Suprapubic skin (tissue), 4 donors: Measurements from ENCODE around the gene RLN3. TPM values are rescaled to one million over a fixed set of nuclear protein-coding genes. Genes with fewer than 3 reads are reported as not detected.
"Not testable (repeated sequence)": the region's sequence is repeated elsewhere in the genome, so short reads cannot be mapped to it uniquely, and the experiment has no call there.

Experiments used
- DNase-seq, 2 donors: peaks; one replicate each; pipeline ENCODE4 v3.0.0-alpha.2; 2019; ENCODE audit warnings: low spot score in 2 of 2
- H3K27ac ChIP-seq: fragments of 200-600 bp; sonication (generic); one replicate; pipeline ENCODE4 v1.5.1; 2019
- H3K27me3 ChIP-seq: fragments of 200-600 bp; sonication (generic); one replicate; pipeline ENCODE4 v1.5.1; 2019
- H3K36me3 ChIP-seq: fragments of 200-600 bp; sonication (generic); one replicate; pipeline ENCODE4 v1.5.1; 2019
- H3K4me1 ChIP-seq: fragments of 200-600 bp; sonication (generic); one replicate; pipeline ENCODE4 v1.5.1; 2019
- H3K4me3 ChIP-seq: fragments of 200-600 bp; sonication (generic); one replicate; pipeline ENCODE4 v1.5.1; 2019; ENCODE audit warnings: mild to moderate bottlenecking
- H3K9me3 ChIP-seq: fragments of 200-600 bp; sonication (generic); one replicate; pipeline ENCODE4 v1.5.1; 2019
- EP300 ChIP-seq: sonication (generic); formaldehyde crosslinking; IDR thresholded peaks from one replicate; pipeline ENCODE4 v1.6.1; 2017; ENCODE audit warnings: antibody characterized with exemption
- POLR2A ChIP-seq, 2 donors: fragments of 450-650 bp; IDR thresholded peaks; one replicate each; pipeline ENCODE4 v1.6.1; 2017; ENCODE audit warnings: antibody characterized with exemption in 2 of 2, mild to moderate bottlenecking in 2 of 2, moderate library complexity in 2 of 2
- POLR2AphosphoS5 ChIP-seq, 3 donors: sonication (generic); formaldehyde crosslinking; IDR thresholded peaks; one replicate each; pipeline ENCODE4 v1.6.1; 2017; ENCODE audit warnings: antibody characterized with exemption in 3 of 3
- WGBS: methylation state at CpG from one replicate; pipeline ENCODE4 v1.1.5; 2018; 5-methylcytosine and 5-hydroxymethylcytosine counted together
- total RNA-seq, 4 donors: library from RNA; depleted of rRNA; stranded (reverse); fragments of >200 nt; gene quantifications; one replicate each; pipeline ENCODE4 v1.1.0, GENCODE V29; 2016
- TF ChIP-seq, protein P1 (sequence below), 2 donors: fragments of 200-600 bp in 1 of 2; fragments of 450-650 bp in 1 of 2; sonication (generic) in 1 of 2; IDR thresholded peaks; one replicate each; pipeline ENCODE4 v1.5.1; 2016 to 2019; ENCODE audit warnings: antibody characterized with exemption in 2 of 2, mild to moderate bottlenecking in 1 of 2, moderate library complexity in 1 of 2

The RLN3 gene
- total RNA-seq, 4 donors from 2014 or later = not detected

DNA sequence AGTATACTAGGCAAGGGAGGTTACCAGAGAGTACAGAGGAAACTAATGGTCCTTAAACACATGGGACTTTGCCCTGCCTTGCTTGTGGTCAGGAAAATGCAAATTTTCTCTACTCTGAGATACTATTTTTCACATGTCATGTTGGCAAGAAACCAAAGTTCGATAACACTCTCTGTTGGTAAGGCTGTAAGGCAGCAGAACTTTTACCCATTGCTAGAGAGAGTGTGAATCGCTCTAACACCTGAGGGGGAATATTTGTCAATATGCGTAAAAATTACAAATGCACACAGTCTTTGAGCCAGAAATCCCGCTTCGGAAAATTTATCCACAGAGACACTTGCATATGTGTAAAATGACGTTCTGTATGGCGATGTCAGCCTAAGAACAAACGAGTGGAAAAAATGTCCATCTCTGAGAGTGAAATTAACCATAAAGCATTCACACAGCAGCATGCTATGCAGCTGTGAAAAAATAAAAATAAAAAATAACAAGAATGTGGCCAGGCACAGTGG, 12.4 kb upstream of the RLN3 start:
- Histone ChIP-seq H3K9me3 (no peaks in the 10 kb centered on the region), H3K4me3 (no peak overlapping the region), H3K4me1 (no peaks in the 10 kb centered on the region), H3K36me3 (no peaks in the 10 kb centered on the region), H3K27me3 (no peaks in the 10 kb centered on the region), H3K27ac (no peak overlapping the region)
- 71% methylated on average over 8 of the region's 8 CpGs for WGBS
- DNase-seq = no peak
- TF ChIP-seq, protein P1, sequence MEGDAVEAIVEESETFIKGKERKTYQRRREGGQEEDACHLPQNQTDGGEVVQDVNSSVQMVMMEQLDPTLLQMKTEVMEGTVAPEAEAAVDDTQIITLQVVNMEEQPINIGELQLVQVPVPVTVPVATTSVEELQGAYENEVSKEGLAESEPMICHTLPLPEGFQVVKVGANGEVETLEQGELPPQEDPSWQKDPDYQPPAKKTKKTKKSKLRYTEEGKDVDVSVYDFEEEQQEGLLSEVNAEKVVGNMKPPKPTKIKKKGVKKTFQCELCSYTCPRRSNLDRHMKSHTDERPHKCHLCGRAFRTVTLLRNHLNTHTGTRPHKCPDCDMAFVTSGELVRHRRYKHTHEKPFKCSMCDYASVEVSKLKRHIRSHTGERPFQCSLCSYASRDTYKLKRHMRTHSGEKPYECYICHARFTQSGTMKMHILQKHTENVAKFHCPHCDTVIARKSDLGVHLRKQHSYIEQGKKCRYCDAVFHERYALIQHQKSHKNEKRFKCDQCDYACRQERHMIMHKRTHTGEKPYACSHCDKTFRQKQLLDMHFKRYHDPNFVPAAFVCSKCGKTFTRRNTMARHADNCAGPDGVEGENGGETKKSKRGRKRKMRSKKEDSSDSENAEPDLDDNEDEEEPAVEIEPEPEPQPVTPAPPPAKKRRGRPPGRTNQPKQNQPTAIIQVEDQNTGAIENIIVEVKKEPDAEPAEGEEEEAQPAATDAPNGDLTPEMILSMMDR (IDR thresholded peaks at IDR 0.05) = no peak
- TF ChIP-seq EP300 = no peak
- no peak for TF ChIP-seq POLR2AphosphoS5 (IDR thresholded peaks at IDR 0.05)
- TF ChIP-seq POLR2A (IDR thresholded peaks at IDR 0.05) = no peak

DNA sequence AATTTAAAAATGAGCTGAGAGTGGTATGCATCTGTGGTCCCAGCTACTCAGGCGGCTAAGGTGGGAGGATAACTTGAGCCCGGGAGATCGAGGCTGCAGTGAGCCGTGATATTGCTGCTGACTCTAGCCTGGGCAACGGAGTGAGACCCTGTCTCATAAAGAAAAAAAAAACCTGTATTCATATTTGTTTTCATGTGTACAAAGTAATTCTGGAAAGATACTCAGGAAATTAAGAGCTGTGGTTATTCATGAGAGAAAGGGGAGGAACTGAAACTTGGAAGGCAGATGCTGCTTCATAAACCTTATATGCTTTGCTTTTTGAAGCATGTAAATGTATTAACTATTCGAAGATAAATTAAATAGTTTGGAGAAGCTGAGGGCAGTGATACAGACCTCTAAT, 8.8 kb upstream of the RLN3 start:
- WGBS = 76% methylated on average over 6 of the region's 6 CpGs
- H3K27ac ChIP-seq = no peak overlapping the region

DNA sequence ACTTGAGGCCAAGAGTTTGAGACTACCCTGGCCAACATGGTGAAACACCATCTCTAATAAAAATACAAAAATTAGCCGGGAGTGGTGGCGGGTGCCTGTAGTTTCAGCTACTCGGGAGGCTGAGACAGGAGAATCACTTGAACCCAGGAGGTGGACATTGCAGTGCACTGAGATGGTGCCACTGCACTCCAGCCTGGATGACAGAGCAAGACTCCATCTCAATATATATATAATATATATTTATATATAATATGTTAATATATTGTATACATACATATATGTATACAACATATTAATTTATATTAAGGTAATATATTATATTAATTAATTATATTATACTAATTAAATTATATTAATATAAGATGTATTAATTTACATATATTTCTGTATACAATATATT, 8.2 kb upstream of the RLN3 start:
- not testable (repeated sequence) for DNase-seq

More for the DNA sequence above, 8.8 kb upstream of the RLN3 start:
- TF ChIP-seq EP300 = no peak
- TF ChIP-seq POLR2A (IDR thresholded peaks at IDR 0.05) = no peak
- TF ChIP-seq, protein P1 (IDR thresholded peaks at IDR 0.05) = no peak
- TF ChIP-seq POLR2AphosphoS5 (IDR thresholded peaks at IDR 0.05) = no peak
- no peak for DNase-seq
- Histone ChIP-seq H3K27me3 (no peaks in the 10 kb centered on the region), H3K4me3 (no peak overlapping the region), H3K4me1 (no peaks in the 10 kb centered on the region), H3K36me3 (no peaks in the 10 kb centered on the region), H3K9me3 (no peaks in the 10 kb centered on the region)

DNA sequence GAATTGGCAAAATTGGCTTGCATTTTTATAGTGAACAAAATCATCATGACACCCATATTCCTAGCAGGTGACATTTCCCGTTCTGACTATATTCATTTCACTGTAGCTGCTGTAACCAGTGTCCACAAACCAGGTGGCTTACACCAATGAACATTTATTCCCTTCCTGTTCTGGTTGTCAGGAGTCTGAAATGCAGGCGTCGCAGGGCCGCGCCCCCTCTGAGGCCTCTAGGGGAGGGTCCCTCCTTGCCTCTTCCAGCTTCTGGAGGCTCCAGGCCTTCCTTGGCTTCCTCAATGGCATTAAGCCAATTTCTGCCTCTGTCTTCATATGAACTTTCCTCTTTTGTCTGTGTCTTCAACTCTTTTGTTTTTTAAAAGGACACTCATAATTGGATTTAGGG, 6.5 kb upstream of the RLN3 start:
- WGBS = 72% methylated on average over 5 of the region's 5 CpGs
- no peak for DNase-seq

More for the DNA sequence above, 8.2 kb upstream of the RLN3 start:
- not testable (repeated sequence) for H3K27me3 ChIP-seq, H3K4me3 ChIP-seq, H3K27ac ChIP-seq, H3K36me3 ChIP-seq, H3K9me3 ChIP-seq, H3K4me1 ChIP-seq
- WGBS = 89% methylated on average over 3 of the region's 3 CpGs

DNA sequence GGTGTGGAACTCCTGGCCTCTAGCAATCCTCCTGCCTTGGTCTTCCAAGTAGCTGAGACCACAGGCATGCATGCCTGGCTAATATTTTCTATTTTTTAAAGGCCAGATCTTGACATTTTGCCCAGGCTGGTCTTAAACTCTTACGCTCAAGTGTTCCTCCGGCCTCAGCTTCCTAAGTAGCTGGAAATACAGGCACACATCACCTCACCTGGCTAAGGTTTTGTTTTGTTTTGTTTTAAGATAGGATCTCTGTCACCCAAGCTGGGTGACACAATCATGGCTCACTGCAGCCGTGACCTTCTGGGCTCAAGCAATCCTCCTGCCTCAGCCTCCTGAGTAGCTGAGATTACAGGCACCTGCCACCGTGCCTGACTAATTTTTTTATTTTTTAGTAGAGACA, 5.5 kb upstream of the RLN3 start:
- H3K27ac ChIP-seq = no peak overlapping the region
- 70% methylated on average over 4 of the region's 4 CpGs for WGBS

More for the DNA sequence above, 6.5 kb upstream of the RLN3 start:
- Histone ChIP-seq H3K4me3 (no peak overlapping the region), H3K36me3 (no peaks in the 10 kb centered on the region), H3K27me3 (no peaks in the 10 kb centered on the region), H3K9me3 (no peaks in the 10 kb centered on the region), H3K4me1 (no peaks in the 10 kb centered on the region), H3K27ac (no peak overlapping the region)
- TF ChIP-seq POLR2AphosphoS5 (IDR thresholded peaks at IDR 0.05) (no peak), EP300 (no peak), POLR2A (IDR thresholded peaks at IDR 0.05) (no peak)
- TF ChIP-seq, protein P1 (IDR thresholded peaks at IDR 0.05) = no peak

More for the DNA sequence above, 5.5 kb upstream of the RLN3 start:
- no peaks in the 10 kb centered on the region for H3K27me3 ChIP-seq
- H3K4me1 ChIP-seq = no peaks in the 10 kb centered on the region
- no peak overlapping the region for H3K4me3 ChIP-seq
- no peaks in the 10 kb centered on the region for H3K36me3 ChIP-seq
- TF ChIP-seq, protein P1 (IDR thresholded peaks at IDR 0.05) = no peak
- TF ChIP-seq POLR2AphosphoS5 (IDR thresholded peaks at IDR 0.05) (no peak), POLR2A (IDR thresholded peaks at IDR 0.05) (no peak), EP300 (no peak)
- no peaks in the 10 kb centered on the region for H3K9me3 ChIP-seq
- no peak for DNase-seq
